Measurements from ENCODE around the gene FOXF1. TPM values are rescaled to one million over a fixed set of nuclear protein-coding genes. Genes with fewer than 3 reads are reported as not detected.

FOXF1 gene
- total and polyA plus RNA-seq, 9 of the 15 experiments (the other 6 are each of a cell fraction or from before 2014, with no cell fraction given): 0.04 TPM; not detected in 8

DNA sequence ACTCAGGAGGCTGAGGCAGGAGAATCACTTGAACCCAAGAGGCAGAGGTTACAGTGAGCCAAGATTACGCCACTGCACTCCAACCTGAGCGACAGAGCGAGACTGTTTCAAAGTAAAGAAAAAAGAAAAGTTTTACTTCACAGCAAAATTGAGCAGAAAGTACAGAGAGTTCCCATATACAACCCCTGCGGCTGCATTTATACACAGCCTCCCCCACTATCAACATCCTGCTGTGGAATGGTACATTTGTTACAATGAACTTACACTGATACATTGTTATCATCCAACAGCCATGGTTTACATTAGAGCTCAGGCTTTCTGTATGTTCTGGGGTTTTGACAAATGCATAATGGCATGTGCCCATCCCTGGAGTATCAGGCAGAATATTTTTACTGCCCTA is 47.3 kb downstream of the FOXF1 start:
- no peak overlapping the region for H3K4me3 ChIP-seq
- intact Hi-C loops (cut with micrococcal nuclease): no loop called here
- H3K4me1 ChIP-seq (replicated peaks in 1 of 2; ENCODE audit: control insufficient read depth in 2 of 2, insufficient read depth in 2 of 2, low read length in 2 of 2): peaks cover 0 to 18% of the 10 kb centered on the region in 2 experiments; a peak in 3 of 5 replicates
- ChIA-PET CTCF (ENCODE audit: low intra/inter-chr PET ratio) (no interaction called here), POLR2A (interaction anchor here (0.8 kb wide), 1 partner anchor 1065 kb away, joined by 3 read pairs; no protein-coding TSS in a partner anchor)
- no peak overlapping the region for H3K27ac ChIP-seq (ENCODE audit: extremely low read depth, low read depth, low read length)
- H3K9me3 ChIP-seq (replicated peaks; ENCODE audit: control insufficient read depth, insufficient read depth, low read depth, low read length): no peaks in the 10 kb centered on the region
- H3K9me1 ChIP-seq (ENCODE audit: control insufficient read depth, insufficient read depth, low read length): no peaks in the 10 kb centered on the region
- no peak overlapping the region for H3K4me2 ChIP-seq (ENCODE audit: insufficient read depth, low read length)
- H4K20me1 ChIP-seq (replicated peaks; ENCODE audit: control insufficient read depth, insufficient read depth, low read length): no peaks in the 10 kb centered on the region
- H3K9ac ChIP-seq (ENCODE audit: insufficient read depth in 1 of 2, low read depth in 2 of 2, low read length in 2 of 2): no peak overlapping the region
- peaks cover 24 to 30% of the 10 kb centered on the region in 2 experiments; a peak in 4 of 5 replicates for H3K27me3 ChIP-seq (ENCODE audit: control insufficient read depth in 2 of 2, insufficient read depth in 2 of 2, low read length in 2 of 2)
- H2AFZ ChIP-seq (ENCODE audit: low read depth, low read length): no peak overlapping the region
- 11% methylated on average over 4 of the region's 4 CpGs for WGBS (ENCODE audit: insufficient coverage, low coverage, missing lambda C conversion rate)
- no peak for DNase-seq (ENCODE audit: extremely low read depth in 1 of 4, low spot score in 3 of 4)
- FAIRE-seq: no peak
- H3K36me3 ChIP-seq (ENCODE audit: control insufficient read depth, insufficient read depth, low read length): 0 out of 3 replicates have a peak, but pooled peaks cover 3% of the 10 kb centered on the region
- no peak for ATAC-seq
- peaks cover 13% of the 10 kb centered on the region for H3K79me2 ChIP-seq (ENCODE audit: control insufficient read depth, insufficient read depth, low read length)
- in situ Hi-C loops (cut with MboI): loop anchor here (25.0 kb wide), 1 partner anchor 1080 kb away; no protein-coding TSS in a partner anchor
- no TSS peak for BruUV-seq (replicated peaks)
- TF ChIP-seq MECOM (CRISPR knock-in tag; IDR thresholded peaks at IDR 0.05) (no peak), CBX5 (IDR thresholded peaks at IDR 0.05; ENCODE audit: borderline replicate concordance, low read depth) (no peak), HOXB6 (CRISPR knock-in tag; IDR thresholded peaks at IDR 0.05; ENCODE audit: borderline replicate concordance) (no peak), ZFX (CRISPR knock-in tag; IDR thresholded peaks at IDR 0.05) (no peak), ZNF232 (CRISPR knock-in tag; IDR thresholded peaks at IDR 0.05) (no peak), ZNF280A (IDR thresholded peaks at IDR 0.05; ENCODE audit: low read depth, partially characterized antibody) (no peak), E4F1 (CRISPR knock-in tag; IDR thresholded peaks at IDR 0.05; ENCODE audit: borderline replicate concordance) (no peak)
- TF ChIP-seq, protein P1, sequence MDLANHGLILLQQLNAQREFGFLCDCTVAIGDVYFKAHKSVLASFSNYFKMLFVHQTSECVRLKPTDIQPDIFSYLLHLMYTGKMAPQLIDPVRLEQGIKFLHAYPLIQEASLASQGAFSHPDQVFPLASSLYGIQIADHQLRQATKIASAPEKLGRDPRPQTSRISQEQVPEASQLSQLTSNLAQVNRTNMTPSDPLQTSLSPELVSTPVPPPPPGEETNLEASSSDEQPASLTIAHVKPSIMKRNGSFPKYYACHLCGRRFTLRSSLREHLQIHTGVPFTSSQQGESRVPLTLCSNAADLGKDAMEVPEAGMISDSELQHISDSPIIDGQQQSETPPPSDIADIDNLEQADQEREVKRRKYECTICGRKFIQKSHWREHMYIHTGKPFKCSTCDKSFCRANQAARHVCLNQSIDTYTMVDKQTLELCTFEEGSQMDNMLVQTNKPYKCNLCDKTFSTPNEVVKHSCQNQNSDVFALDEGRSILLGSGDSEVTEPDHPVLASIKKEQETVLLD (IDR thresholded peaks at IDR 0.05): no peak
- TF ChIP-seq, protein P2, sequence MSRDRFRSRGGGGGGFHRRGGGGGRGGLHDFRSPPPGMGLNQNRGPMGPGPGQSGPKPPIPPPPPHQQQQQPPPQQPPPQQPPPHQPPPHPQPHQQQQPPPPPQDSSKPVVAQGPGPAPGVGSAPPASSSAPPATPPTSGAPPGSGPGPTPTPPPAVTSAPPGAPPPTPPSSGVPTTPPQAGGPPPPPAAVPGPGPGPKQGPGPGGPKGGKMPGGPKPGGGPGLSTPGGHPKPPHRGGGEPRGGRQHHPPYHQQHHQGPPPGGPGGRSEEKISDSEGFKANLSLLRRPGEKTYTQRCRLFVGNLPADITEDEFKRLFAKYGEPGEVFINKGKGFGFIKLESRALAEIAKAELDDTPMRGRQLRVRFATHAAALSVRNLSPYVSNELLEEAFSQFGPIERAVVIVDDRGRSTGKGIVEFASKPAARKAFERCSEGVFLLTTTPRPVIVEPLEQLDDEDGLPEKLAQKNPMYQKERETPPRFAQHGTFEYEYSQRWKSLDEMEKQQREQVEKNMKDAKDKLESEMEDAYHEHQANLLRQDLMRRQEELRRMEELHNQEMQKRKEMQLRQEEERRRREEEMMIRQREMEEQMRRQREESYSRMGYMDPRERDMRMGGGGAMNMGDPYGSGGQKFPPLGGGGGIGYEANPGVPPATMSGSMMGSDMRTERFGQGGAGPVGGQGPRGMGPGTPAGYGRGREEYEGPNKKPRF (IDR thresholded peaks at IDR 0.05; ENCODE audit: low read depth, low read length): no peak
- TF ChIP-seq, protein P3, sequence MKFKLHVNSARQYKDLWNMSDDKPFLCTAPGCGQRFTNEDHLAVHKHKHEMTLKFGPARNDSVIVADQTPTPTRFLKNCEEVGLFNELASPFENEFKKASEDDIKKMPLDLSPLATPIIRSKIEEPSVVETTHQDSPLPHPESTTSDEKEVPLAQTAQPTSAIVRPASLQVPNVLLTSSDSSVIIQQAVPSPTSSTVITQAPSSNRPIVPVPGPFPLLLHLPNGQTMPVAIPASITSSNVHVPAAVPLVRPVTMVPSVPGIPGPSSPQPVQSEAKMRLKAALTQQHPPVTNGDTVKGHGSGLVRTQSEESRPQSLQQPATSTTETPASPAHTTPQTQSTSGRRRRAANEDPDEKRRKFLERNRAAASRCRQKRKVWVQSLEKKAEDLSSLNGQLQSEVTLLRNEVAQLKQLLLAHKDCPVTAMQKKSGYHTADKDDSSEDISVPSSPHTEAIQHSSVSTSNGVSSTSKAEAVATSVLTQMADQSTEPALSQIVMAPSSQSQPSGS (CRISPR knock-in tag; IDR thresholded peaks at IDR 0.05): no peak

Data from K562 (cell line).